Nephron progenitor cell (in vitro differentiated cells): ENCODE measurements around the gene CFL1.

Experiments
- DNase-seq: peaks from one replicate; pipeline ENCODE4 v3.0.0; 2021
- H3K27ac Mint-ChIP-seq: 2 replicates; pipeline ENCODE4 v1.8.0; 2021; ENCODE audit warnings: mild to moderate bottlenecking, moderate library complexity, mixed read lengths
- H3K27me3 Mint-ChIP-seq: 2 replicates; pipeline ENCODE4 v1.8.0; 2021; ENCODE audit warnings: mild to moderate bottlenecking, low read depth, mixed read lengths; ENCODE audit not compliant: poor library complexity
- H3K36me3 Mint-ChIP-seq: 2 replicates; pipeline ENCODE4 v1.8.0; 2021; ENCODE audit warnings: low read depth, mixed read lengths
- H3K4me1 Mint-ChIP-seq: 2 replicates; pipeline ENCODE4 v1.8.0; 2021; ENCODE audit warnings: mixed read lengths
- H3K4me3 Mint-ChIP-seq: 2 replicates; pipeline ENCODE4 v1.8.0; 2021; ENCODE audit warnings: mild to moderate bottlenecking, moderate library complexity, mixed read lengths
- H3K9me3 Mint-ChIP-seq: 2 replicates; pipeline ENCODE4 v1.8.0; 2021; ENCODE audit warnings: mild to moderate bottlenecking, moderate library complexity, mixed read lengths
- TF ChIP-seq, protein P1 (sequence below): fragments of 200-600 bp; sonication (generic); IDR thresholded peaks from 2 replicates; pipeline ENCODE4 v1.5.0; 2021; ENCODE audit warnings: antibody characterized with exemption

Gene CFL1

DNA sequence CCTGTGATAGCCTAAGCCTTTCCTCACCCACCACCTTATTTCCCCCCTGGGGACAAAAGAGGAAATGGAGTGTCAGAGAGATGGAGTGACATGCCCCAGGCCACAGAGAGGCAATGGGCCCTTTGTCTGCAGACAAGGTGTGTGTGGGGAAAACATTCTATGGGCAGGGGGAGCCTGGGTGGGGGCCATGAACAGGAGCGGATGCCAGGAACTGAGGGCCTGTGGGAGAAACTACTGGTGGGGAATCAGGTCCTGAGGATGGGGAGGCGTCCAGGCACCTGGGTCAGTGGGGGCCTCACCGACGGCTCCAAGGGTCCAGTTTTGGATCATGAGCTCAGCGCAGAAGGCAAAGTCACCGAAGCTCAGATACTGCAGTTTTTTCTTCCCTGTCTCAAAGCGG is 27.3 kb upstream of the CFL1 start:
- no peaks in the 10 kb centered on the region for H3K9me3 Mint-ChIP-seq
- H3K4me3 Mint-ChIP-seq = no peak overlapping the region
- peaks cover 33% of the 10 kb centered on the region for H3K36me3 Mint-ChIP-seq
- TF ChIP-seq, protein P1, sequence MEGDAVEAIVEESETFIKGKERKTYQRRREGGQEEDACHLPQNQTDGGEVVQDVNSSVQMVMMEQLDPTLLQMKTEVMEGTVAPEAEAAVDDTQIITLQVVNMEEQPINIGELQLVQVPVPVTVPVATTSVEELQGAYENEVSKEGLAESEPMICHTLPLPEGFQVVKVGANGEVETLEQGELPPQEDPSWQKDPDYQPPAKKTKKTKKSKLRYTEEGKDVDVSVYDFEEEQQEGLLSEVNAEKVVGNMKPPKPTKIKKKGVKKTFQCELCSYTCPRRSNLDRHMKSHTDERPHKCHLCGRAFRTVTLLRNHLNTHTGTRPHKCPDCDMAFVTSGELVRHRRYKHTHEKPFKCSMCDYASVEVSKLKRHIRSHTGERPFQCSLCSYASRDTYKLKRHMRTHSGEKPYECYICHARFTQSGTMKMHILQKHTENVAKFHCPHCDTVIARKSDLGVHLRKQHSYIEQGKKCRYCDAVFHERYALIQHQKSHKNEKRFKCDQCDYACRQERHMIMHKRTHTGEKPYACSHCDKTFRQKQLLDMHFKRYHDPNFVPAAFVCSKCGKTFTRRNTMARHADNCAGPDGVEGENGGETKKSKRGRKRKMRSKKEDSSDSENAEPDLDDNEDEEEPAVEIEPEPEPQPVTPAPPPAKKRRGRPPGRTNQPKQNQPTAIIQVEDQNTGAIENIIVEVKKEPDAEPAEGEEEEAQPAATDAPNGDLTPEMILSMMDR = no peak
- H3K4me1 Mint-ChIP-seq = peaks cover 49% of the 10 kb centered on the region
- no peak overlapping the region for H3K27ac Mint-ChIP-seq
- H3K27me3 Mint-ChIP-seq = peaks cover 15% of the 10 kb centered on the region
- no peak for DNase-seq

DNA sequence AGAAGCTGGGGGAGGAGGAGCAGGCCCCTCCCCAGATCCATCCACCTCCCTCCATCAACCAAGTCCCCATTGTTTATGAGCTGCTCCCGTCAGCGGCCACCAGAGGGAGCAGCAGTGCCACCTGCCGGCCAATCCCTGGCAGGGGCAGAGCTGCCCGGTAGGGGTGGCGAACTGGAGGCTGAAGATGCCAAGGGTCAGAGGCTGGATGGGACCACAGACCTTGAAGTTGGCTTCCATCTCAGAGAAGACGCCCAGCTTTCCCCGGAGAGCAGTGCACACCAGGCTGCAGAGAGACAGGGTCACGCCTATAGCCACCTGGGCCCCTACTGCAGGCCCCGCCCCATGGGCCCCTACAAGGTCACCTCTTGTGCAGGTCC is 26.7 kb upstream of the CFL1 start:
- Mint-ChIP-seq H3K36me3 (peaks cover 33% of the 10 kb centered on the region), H3K4me3 (no peak overlapping the region), H3K4me1 (peaks cover 44% of the 10 kb centered on the region), H3K27ac (no peak overlapping the region), H3K27me3 (peaks cover 10% of the 10 kb centered on the region), H3K9me3 (no peaks in the 10 kb centered on the region)
- TF ChIP-seq, protein P1 = peak; percentile 96
- DNase-seq = peak; percentile 85

DNA sequence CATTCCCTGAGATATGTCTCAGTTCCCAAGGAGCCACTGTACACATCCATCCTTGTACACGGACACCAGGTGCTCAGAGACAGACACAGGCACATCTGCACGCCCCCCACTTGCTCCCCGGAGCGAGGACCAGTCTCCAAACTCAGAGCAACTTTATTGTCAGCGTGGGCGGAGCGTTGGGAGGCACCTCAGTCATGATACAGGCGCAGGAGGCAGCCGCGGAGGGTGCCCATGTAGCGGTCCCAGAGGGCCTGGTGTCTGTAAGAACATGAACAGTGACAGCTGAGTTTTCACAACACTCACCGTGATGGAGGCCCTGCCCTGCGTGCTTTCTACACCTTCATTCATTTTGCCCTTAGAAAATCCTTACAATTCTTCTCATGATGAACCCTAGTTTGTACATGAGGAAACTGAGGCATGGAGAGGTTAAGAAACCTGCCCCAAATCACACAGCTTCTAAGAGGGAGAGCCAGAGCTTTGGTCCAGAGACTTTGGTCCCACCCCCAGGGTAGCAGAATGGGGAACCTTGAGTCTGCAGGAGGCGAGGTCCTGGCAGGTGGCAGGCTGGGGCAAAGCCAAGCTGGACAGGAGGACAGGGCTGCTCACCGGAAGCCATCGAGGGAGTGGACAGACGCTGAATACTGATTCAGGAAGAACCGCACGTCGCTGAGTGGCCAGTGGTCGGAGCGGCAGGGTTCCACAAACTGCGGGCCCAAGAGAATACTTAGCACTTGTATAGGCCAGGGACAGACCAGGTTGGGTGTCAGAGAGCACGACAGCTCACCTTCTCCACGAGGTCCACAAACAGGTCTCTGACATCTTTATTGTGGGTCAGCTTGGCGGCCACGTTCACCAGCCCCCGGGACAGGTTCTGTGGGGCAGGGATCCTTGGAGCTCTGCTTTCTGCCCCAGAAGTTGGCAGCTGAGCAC is 26.1 kb upstream of the CFL1 start:
- Mint-ChIP-seq H3K4me1 (peaks cover 37% of the 10 kb centered on the region), H3K36me3 (peaks cover 33% of the 10 kb centered on the region), H3K27me3 (peaks cover 4% of the 10 kb centered on the region), H3K9me3 (no peaks in the 10 kb centered on the region), H3K4me3 (no peak overlapping the region), H3K27ac (no peak overlapping the region)
- TF ChIP-seq, protein P1 = no peak
- DNase-seq = no peak

DNA sequence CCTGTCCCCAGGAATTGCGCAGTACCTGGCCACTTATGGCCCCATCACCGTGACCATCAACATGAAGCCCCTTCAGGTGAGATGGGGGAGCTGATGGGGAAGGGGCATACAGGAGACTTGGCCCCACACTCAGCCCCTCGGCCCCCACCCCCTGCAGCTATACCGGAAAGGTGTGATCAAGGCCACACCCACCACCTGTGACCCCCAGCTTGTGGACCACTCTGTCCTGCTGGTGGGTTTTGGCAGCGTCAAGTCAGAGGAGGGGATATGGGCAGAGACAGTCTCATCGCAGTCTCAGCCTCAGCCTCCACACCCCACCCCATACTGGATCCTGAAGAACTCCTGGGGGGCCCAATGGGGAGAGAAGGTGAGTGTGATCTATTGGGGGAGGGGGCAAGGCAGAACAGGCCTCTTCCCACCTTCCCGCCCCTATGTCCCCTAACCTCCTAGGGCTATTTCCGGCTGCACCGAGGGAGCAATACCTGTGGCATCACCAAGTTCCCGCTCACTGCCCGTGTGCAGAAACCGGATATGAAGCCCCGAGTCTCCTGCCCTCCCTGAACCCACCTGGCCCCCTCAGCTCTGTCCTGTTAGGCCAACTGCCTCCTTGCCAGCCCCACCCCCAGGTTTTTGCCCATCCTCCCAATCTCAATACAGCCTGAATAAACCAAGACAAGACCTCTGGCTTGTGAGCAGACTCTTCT is 25.2 kb upstream of the CFL1 start:
- Mint-ChIP-seq H3K4me3 (no peak overlapping the region), H3K4me1 (peaks cover 35% of the 10 kb centered on the region), H3K36me3 (peaks cover 33% of the 10 kb centered on the region), H3K27me3 (no peaks in the 10 kb centered on the region), H3K27ac (no peak overlapping the region), H3K9me3 (no peaks in the 10 kb centered on the region)
- TF ChIP-seq, protein P1 = no peak
- DNase-seq = no peak

DNA sequence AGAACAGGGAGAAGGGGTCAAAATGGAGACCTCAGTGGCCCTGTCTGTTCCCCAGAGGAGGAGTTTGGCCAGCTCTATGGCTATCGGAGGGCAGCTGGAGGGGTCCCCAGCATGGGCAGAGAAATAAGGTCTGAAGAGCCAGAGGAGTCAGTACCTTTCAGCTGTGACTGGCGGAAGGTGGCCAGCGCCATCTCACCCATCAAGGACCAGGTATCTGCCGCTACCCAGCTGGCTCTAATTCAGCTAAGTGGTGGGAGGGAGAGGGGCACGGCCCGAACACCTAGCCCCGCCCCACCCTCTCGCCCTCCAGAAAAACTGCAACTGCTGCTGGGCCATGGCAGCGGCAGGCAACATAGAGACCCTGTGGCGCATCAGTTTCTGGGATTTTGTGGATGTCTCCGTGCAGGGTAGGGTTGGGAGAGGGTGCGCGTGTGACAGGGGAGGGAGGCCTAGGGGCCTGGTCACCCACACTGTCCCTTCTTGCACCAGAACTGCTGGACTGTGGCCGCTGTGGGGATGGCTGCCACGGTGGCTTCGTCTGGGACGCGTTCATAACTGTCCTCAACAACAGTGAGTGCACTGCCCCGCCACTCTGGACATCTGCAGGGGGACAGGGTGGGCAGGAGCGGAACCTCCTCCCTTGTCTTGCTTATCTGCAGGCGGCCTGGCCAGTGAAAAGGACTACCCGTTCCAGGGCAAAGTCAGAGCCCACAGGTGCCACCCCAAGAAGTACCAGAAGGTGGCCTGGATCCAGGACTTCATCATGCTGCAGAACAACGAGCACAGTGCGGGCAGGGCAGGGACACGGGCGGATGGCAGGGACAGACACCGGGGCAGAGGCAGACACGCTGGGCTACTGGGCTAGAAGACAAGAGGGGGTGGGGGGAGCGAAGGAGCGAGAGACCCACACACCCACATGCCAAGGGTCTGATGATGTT is 24.4 kb upstream of the CFL1 start:
- DNase-seq = no peak
- Mint-ChIP-seq H3K36me3 (peaks cover 33% of the 10 kb centered on the region), H3K4me3 (no peak overlapping the region), H3K9me3 (no peaks in the 10 kb centered on the region), H3K27ac (no peak overlapping the region), H3K27me3 (no peaks in the 10 kb centered on the region), H3K4me1 (peaks cover 30% of the 10 kb centered on the region)
- TF ChIP-seq, protein P1 = no peak
